Measurements from ENCODE around the gene CERT1.

Gene CERT1

DNA sequence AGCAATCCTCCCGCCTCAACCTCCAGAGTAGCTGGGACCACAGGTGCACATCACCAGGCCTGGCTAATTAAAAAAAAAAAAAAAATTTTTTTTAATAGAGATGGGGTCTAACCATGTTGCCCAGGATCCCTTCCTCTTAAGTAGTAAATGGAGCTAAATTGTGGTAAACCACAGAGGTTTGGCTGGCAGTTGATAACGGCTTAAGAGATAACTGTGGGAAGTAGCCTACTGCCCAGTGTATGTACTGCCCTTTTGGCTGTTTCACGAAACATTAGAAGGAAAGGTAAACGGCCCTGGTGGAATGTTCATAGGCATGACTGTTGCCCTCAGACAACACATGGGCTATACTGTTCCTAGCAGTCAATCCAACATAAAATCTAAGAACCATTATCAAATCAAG is 130.0 kb downstream of the CERT1 start:
- no peak for DNase-seq

DNA sequence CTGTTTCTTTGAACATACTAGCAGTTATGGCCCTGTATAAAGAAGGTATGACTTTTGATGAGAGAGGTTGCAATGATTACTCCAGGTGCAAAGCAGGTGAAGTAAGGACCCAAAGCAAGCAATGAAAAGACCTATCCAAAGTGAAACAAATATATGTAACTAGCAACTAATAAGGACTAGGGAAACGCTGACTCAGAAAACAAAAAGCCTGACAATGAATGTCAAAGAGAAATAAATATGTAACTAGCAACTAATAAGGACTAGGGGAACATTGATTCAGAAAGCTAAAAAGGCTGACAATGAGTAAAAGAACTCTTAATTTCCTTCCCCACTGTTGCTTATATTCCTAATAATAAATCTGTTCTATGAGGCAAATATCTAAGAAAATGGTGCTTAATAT is 131.3 kb downstream of the CERT1 start:
- no peak for DNase-seq

DNA sequence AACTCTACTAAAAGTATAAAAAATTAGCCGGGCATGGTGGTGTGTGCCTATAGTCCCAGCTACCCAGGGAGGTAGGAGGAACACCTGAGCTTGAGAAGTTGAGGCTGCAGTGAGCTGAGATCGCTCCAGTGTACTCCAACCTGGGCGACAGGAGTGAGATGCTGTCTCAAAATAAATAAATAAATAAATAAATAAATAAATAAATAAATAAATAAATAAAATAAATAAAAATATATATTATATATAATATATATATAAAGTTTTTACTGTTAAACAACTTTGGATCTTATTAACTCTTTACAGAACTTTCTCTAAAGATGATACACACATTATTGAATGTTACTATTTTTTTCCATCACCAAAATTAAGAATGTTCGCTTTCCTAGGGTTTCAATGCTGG is 136.0 kb downstream of the CERT1 start:
- DNase-seq = no peak

DNA sequence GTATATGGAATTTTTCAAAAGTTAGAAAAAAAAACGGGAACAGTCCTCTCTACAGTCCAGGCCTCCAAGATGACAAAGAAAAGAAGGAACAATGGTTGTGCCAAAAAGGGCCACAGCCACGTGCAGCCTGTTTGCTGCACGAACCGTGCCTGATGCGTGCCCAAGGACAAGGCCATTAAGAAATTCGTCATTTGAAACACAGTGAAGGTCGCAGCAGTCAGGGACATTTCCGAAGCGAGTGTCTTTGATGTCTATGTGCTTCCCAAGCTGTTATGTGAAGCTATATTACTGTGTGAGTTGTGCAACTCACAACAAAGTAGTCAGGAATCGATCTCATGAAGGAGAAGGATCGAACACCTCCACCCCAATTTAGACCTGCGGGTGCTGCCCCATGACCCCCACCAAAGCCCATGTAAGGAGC is 137.0 kb downstream of the CERT1 start:
- DNase-seq = no peak

DNA sequence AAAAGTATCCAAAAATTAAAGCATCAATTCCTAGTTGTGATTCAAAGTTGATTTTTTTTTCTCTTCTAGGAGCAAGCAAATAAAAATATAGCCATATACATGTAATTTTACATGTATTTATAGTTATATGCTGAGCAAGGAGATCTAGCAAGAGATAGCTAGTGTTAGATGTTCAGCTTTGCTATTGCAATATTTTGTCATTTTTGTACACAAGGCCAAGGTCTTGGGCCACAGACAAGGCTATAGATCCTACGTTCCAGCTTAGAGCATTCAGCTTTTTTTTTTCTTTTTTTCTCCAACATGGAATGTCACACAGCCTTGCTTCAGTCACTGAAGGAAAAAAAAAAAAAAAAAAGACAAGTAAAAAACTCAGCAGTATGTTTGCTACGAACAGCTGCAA is 137.6 kb downstream of the CERT1 start:
- DNase-seq = no peak

DNA sequence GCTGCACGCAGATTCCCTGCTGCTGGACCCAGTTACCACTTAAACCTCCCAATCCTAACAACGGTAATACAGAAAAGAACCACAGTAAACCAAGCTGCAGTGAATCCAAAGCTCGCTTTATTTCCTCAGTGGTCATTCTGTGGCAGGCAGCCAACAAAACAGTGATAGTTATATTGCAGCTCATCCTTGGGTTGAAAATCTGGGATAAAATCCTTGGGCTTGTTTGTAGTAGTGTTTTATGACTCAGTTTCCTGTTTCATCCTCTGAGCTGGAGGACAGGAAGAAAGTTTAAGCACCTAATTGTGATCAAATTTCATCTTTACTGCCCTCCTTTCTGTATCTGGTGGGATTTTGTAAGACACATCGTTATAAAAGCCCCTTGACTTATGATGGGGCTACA is 143.0 kb downstream of the CERT1 start:
- DNase-seq = no peak

DNA sequence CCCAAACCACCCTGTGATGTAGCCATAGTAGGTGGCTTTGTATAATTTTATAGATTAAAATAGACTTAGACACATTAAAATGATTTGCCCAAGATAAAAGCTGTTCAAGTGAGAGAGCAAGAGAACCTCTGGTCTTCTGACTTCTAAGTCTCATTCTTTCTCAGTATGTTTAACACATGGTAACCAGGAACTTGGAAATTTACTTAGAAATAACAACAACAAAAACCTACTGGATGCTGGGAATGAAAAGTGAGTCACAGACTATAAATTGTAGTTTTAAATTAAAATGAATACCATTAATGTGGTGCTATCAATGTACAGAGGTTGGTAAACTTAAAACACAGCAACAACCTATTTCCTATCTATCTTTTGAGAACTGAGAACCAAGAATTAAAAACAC is 144.0 kb downstream of the CERT1 start:
- DNase-seq = no peak

DNA sequence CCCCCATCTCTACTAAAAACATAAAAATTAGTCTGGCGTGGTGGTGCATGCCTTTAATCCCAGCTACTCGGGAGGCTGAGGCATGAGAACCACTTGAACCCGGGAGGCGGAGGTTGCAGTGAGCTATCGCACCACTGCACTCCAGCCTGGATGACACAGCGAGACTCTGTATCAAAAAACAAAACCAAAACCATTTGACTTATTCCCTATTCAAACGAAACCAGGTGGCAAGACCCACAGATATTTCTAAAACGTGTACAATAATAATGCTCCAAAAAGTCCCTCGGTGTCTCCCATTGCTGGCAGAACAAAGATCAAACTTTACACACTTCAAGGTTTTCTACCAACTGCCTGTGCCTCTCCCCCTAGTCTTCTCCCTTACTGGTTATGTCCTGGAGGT is 144.6 kb downstream of the CERT1 start:
- DNase-seq = no peak

DNA sequence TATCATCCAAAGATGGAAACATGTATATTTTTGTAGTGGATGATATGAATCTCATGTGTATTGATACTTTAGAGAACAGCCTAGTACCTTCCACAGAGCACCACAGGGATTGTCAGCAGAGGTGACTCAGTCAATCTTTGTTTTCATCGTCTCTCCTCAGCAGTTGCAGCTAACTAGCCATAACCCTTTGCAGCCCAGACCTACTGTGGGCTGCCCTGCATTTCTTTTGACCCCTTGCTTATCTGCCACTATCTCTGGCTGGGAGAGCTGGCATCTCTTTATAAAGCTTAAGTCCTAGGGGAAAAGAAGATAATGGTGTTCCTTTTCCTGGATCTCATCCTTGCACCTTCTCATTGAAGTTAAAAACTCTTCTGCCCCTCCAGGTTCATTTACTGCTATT is 145.7 kb downstream of the CERT1 start:
- no peak for DNase-seq

DNA sequence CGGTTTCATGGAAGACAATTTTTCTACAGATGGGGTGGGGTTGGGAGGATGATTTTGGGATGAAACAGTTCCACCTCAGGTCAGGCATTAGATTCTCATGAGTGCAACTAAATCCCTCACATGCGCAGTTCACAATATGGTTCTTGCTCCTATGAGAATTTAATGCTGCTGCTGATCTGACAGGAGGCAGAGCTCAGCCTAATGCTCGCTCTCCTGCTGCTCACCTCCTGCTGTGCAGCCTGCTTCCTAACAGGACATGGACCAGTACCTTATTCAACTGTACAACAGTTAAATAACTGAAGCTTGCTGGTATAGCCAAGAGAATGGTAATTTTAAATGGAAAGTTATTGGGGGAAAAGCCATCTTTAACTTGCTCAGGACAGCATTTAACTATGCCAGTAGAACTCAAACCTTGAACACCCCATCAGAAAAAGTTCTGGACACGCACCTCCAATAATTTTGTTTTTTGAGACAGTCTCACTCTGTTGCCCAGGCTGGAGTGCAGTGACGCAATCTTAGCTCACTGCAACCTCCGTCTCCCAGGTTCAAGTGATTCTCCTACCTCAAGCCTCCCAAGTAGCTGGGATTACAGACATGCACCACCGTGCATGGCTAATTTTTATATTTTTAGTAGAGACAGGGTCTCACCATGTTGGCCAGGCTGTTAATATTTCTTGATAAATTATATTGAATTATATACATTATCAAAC is 146.7 kb downstream of the CERT1 start:
- DNase-seq = no peak

DNA sequence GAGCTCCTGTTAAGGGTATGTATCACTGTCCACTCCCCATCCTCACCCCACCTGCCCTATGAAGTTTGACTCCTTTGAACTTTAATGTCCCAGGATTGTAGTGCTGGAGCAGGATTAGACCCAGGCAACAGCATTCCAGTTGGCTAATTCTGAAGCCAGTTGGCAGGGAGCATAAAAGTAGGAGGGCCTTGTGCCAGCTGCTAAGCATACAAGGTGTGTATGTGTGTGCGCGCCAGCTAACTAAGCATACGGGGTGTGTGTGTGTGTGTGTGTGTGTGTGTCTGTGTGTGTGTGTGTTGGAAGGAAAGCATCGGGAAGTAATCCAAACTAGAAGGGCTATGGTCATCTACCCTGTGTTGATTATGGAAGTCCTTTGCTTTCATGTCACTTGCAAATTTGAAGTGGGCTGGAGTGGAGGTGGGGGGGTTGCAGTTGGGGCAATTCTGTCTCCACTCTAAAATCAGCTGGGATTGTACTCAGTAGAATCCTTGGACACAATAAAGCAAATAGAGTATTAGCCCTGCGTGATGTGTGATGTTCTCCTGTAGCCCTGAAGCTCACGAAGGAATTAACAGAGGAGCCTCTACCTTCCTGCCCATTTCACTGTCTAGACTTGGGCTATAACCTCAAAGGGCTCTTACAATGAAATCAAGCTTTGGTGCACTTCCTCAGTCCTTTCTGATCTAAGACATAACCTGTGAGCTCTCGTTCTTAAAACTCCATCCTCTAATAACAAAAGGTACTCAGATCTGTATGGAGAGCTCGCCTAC is 147.5 kb downstream of the CERT1 start:
- DNase-seq = no peak

DNA sequence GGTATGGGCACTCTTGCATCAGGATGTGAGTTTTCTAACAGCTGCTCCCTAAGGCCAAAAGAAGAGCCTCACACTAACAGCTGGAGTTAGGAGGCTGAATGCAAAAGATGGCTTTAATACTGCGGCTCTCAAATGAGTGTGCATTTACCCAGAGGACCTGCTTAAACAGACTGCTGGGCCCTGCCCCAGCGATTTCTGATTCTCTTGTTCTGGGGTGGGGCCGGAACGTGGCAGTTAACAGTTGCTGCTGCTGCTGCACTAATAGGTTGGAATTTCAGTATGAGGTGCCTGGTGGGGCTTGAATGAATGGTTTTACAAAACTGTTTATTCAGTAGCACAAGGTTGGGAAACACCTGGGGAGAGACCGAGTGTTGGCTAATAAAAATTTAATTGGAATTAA is 148.3 kb downstream of the CERT1 start:
- no peak for DNase-seq

DNA sequence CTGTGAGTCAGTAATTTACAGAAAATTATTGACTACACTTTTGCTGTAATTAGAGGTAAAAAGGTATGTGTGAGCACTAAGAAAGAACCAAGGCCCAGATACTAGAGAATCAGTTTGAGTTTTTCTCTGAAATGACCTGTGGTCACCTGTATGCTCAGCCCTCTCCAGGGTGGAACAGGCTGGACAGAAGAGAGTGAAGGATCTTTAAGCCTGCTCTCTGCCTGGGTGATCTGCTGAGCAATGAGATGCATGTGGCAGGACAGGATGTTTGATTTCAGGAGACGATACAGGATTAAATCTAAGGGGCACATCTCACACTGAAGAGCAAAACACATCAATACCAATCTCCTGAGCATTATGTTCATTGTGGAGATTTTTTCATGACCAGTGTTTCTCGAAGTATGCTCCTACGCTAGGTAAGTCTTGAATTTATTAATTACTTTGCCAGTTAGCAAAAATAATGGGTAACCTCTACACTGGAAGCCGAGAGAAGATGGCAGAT is 148.9 kb downstream of the CERT1 start:
- DNase-seq = no peak

DNA sequence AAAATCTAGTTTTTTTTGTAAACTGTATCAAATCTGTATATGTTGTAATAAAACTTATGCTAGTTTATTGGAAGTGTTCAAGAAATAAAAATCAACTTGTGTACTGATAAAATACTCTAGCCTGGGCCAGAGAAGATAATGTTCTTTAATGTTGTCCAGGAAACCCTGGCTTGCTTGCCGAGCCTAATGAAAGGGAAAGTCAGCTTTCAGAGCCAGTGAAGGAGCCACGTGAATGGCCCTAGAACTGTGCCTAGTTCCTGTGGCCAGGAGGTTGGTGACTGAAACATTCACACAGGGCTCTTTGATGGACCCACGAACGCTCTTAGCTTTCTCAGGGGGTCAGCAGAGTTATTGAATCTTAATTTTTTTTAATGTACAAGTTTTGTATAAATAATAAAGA is 150.1 kb downstream of the CERT1 start:
- DNase-seq = no peak

DNA sequence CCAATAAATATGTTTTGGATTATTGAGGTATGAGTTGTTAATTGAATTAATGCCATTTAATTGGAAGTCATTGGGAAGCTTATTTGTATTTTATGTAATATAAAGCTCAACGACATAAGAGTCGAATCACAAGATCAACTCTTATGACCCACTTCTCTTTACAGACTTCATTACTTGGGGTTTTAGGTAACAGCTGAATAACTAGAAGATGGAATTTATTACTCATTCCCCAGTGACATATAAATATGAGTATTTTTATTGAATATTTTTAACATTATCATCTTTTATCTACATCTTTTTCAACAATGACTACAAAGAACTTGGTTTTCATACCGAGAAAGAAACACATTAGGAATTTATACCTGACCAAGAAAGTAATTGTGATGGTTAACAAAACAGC is 153.3 kb downstream of the CERT1 start:
- DNase-seq = no peak

DNA sequence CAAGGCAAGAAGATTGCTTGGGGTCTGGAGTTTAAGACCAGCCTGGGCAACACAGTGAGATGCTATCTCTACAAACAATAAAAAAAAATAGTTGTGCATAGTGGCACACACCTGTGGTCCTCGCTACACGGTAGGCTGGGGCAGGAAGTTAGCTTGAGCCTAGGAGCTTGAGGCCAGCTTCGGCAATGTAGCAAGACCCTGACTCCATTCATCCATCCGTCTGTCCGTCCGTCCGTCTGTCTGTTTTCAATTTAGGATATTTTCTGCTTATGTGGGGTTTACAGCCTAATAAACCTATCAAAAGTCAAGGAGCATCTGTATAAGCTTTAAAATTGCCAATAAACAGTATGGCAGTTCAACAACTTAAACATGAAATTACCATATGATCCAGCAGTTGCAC is 154.7 kb downstream of the CERT1 start:
- DNase-seq = no peak

DNA sequence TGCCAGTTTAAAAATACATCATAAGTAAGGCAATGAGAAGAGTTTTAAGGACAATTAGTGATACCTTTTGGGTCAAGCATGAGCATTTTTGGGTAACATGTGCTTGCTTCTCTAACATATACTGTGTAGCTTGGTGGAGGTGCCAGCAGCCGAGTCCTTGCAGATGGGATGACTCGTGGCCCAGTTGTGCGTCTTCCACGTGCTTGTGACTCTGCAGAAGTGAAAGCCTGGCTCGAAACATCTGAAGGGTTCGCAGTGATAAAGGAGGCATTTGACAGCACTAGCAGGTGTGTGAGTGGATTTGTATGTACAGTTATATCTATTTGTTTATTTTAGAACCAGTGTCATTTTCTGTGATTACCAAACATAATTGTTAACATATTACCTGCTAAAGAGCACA is 156.2 kb downstream of the CERT1 start:
- DNase-seq = no peak

DNA sequence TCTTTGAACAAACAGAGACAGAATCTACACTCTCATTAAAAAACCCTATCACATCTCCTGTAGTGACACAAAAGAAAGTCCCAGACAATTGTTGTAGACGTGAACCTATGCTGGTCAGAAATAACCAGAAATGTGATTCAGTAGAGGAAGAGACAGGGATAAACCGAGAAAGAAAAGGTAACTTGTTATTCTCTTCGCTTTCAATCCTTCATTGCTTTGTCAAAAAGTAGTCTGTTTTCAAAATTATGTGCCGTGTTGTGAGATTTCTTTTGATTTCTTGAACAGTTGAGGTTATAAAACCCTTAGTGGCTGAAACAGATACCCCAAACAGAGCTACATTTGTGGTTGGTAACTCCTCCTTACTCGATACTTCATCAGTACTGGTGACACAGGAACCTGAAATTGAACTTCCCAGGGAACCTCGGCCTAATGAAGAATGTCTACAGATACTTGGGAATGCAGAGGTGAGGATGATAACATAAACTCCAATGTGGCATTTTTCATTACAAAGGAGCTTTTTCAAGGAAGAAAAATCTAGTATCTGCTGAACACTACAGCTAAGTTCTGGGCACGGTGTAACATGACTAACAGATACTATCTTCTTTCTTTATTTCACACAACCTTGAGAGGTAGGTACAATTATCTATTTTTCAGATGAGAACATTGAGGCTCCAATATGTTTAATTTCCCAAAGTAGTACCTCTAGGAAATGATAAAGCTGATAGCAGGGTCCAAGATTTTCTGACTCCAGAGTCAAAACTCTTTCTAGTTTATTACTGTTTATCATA is 160.1 kb downstream of the CERT1 start:
- no peak for DNase-seq

DNA sequence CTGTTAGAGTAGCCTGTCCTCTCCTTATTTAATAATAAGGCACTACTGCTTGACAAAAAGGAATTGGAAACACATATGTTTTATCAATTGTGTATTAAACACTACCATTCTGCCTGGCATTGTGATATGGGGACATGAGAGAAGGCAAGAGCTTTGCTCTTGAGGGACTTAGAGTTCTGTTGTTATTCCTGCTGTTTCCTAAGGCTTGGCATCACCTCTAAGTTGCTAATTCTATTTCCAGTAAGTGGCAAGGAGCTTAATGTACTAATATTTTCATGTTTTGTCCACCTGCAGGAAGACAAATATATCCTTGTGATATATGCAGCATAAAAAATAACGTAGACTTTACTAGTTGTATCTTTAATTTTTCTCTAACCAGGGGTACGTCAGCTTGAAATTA is 161.8 kb downstream of the CERT1 start:
- no peak for DNase-seq

DNA sequence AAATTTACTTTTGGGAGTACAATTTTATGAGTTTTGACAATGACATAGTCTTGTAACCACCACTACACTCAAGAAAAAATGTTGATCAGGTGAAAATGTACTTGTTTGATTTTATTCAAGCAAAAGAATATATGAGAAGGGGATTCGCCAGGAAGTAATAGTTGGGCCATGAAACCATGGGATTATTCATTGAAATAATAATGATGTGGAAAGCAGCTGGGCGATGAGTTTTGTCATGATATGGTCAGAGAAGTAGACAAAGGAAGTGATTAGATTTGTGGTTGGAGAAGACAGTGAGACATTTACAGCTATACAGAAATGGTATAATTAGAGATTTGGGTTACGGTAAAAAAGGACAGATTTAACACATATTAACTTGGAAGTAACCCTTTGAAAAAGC is 163.2 kb downstream of the CERT1 start:
- DNase-seq = no peak

DNA sequence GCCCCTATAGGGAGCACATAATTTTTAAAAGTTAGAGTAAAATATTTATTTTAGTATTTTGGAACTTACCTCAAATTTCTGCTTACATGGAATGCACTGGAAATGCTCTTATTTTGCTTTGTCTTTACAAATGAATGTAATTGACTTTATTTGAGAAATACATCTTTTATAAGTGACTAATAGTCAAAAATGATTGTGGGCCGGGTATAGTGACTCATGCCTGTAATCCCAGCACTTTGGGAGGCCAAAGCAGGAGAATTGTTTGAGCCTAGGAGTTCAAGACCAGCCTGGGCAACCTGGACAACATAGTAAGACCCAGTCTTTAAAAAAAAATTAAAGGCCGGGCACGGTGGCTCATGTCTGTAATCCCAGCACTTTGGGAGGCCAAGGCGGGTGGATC is 168.6 kb downstream of the CERT1 start:
- no peak for DNase-seq

DNA sequence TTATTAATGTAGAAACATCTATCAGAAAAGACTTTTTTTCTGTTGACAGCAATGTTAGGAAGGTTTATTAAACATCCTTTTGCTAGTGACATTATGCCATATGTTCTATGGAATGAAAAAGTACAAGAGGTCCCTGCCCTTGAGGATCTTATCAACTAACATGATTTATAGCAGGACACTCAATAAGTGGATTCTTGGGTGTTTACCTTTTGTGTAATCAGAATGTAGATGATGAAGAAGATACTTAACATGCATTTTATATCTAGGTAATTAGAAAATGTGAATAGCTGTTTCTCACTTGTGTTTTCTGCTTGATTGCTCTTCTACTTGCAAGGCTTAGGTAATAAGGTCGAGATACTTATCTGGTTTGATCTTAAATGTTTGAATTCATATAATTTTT is 169.5 kb downstream of the CERT1 start:
- DNase-seq = no peak

DNA sequence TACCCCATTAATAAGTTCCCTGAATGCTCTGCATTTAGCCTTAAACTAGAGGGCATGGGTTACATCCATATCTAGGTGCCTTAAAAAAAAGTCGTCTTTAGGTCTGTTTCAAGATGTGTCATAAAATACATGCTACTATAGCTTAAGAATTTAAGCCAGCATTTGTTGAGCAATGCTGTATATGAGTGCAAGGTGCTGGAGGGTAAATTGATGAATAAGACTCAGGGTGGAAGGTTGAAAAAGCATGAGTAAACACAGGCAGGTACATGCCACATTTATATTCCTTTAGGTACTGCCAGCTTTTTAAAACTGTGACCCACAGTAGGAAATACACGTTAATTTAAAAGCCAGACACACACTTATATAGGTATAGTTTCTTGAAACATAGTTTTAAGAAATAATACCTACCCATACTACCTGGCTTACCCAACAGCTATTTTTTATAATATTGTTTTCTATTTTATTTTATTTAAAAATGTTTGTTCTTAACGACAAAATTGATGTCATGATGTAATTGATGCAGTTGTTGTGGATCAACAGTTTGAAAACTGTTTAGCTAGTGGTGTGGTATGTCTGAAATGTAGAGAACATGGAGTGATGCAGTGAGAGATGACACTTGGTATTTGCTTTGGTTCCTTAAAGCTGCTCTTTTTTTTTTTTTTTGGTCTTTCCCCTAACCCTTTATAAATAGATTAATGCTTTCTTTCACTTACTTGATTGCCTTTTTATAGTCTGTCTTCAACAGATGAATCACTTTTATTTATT is 170.5 kb downstream of the CERT1 start:
- no peak for DNase-seq

Measured in DMS79 treated with DMSO at 0.1 percent for 48 hours (cell line).